GM19463 (cell line): ENCODE results near the gene AKR1C4.
"Not testable (repeated sequence)": the region's sequence is repeated elsewhere in the genome, so short reads cannot be mapped to it uniquely, and the experiment has no call there.

Experiments used
- ATAC-seq: cut with Tn5 transposase; IDR thresholded peaks from one replicate; pipeline ENCODE4 v1.9.1; 2021; ENCODE audit warnings: mild to moderate bottlenecking, moderate library complexity; ENCODE audit not compliant: unreplicated experiment

The AKR1C4 gene

GRCh38 chr10:5199398-5199797 is 2.8 kb downstream of the AKR1C4 start:
- no peak for ATAC-seq

DNA sequence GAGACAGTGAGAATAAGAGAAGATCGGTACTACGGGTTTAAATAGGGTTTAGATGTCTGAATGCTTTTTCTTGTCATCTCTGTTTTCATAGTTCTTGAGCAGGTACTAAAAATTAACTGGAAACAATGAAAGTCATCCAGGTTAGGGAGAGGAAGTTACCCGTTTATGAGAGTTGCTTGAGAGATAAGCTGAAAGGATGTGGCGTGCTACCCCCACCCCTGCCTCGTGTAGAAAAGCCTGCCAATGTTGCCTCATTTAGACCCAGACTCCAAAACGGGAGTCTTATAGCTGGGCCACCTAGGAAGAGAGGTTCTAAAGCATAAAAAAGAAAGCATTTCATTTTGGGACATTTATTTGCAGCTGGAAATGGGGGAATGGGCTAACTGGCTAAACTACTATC is 10.2 kb downstream of the AKR1C4 start:
- ATAC-seq = no peak

GRCh38 chr10:5209776-5210175 is 13.1 kb downstream of the AKR1C4 start:
- not testable (repeated sequence) for ATAC-seq

DNA sequence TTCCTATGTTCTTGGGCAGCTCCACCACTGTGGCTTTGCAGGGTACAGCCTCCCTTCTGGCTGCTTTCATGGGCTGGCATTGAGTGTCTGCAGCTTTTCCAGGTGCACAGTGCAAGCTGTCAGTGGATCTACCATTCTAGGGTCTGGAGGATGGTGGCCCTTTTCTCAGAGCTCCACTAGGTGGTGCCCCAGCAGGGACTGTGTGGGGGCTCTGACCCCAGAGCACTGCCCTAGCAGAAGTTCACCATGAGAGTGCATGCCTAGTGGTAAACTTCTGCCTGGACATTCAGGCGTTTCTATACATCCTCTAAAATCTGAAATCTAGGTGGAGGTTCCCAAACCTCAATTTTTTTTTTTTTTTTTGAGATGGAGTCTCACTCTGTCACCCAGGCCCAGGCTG is 13.6 kb downstream of the AKR1C4 start:
- ATAC-seq = not testable (repeated sequence)

GRCh38 chr10:5211696-5212536 is 15.3 kb downstream of the AKR1C4 start:
- ATAC-seq = no peak

- no peak for ATAC-seq
Observed at GRCh38 chr10:5216801-5217200, 20.2 kb downstream of the AKR1C4 start.

DNA sequence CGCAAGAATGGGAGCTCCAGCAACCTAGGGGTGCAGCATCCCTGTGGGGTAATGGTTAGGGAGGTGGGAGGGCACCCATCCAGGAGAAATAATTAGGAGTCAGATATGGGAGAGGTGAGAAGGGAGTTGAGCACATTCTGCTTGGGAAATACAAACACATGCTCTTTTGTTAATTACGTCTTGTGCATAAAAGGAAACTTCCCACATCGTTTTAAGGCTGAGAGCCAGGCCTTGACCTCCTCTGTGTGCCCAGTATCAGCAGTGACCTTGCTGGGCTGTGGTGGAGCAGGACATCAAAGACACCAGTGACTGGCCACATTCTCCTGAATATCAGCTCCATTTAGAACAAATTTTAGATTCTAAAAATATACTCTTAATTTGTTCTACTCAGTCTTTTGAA is 22.6 kb downstream of the AKR1C4 start:
- no peak for ATAC-seq

- ATAC-seq = not testable (repeated sequence)
Observed at GRCh38 chr10:5222942-5223341, 26.3 kb downstream of the AKR1C4 start.

DNA sequence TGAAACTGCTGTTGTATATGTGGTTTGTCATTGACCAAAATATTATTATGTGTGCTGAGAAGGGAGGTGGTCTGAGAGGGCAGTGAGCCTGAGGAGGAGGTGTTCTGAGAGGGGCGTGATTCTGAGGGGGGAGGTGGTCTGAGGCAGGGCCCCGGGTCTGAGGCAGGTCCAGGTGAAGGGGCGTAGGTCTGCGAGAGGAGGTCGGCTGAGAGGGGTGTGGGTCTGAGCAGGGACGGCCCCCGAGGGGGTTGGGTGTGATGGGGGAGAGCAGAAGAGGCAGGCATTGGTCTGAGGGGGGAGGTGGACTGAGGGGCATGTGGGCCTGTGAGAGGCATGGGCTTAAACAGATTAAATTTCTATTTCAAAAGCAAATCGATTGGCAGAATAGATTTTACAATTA is 32.4 kb downstream of the AKR1C4 start:
- ATAC-seq = no peak

DNA sequence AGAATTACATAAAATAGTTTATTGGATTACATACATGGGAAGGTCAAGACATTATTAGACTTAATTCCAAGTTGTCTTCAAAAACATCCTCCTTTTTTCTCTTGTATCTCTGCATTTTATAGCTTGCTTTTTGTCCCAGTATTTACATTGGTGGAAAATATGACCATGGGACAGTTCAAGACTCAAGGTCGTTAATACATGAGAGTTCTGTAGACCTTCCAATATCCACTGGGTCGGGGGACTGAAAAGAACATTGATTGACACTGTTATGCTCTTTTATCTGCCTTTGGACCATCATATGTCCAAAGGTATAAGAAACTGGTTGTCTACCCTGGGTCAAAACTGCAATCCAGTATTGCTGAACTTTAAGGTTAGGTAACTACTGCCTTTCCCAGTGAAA is 36.7 kb downstream of the AKR1C4 start:
- no peak for ATAC-seq

- ATAC-seq = no peak
Observed at GRCh38 chr10:5234106-5234860, 37.6 kb downstream of the AKR1C4 start.

DNA sequence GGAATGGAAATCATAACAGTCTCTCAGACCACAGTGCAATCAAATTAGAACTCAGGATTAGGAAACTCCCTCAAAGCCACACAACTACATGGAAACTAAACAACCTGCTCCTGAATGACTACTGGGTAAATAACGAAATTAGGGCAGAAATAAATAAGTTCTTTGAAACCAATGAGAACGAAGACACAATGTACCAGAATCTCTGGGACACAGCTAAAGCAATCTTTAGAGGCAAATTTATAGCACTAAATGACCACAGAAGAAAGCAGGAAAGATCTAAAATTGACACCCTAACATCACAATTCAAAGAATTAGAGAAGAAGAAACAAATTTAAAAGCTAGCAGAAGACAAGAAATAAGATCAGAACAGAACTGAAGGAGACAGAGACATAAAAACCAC is 40.9 kb downstream of the AKR1C4 start:
- ATAC-seq = not testable (repeated sequence)

GRCh38 chr10:5242585-5242984 is 45.9 kb downstream of the AKR1C4 start:
- no peak for ATAC-seq

- no peak for ATAC-seq
Observed at GRCh38 chr10:5243521-5243987, 46.9 kb downstream of the AKR1C4 start.

DNA sequence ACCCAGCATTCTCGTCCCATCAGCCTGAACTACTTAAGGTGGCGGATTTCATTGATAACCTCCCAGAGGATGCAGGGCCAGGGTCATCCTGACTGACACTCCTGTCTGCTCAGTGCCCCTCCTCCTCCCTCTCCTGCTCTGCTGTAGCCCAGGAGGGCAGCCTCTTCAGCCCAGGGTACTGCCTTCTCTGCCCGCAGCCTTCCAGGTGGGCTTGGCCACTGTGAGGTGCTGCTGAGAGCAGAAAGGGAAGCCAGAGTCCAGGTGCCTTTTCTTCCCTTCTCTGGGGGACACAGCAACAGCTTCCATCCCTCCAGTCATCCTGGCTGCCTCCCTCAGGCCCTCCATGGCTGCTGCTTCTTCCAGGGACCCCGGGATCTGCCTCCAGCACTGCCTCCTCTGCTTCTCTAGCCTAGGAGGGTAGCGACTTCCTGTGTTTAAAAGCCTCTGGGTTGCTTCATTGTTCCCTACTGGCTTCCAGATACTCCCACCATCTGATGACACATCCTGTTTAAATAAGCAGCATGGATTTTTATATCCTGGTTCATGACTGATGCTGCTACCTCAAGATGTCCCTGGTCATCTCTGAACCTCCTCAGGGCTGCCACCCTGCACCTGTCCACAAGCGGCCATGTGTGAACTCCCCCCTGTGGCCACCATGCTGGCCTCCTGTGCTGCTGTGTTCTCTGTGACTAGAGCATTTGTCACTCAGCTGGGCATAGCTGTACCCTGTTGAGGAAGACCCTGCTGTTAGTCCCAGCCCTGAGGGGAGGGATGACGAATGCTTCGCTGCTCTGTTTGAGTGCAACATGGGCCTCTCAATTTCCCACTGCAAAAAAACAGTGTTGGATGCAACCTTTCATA is 55.8 kb downstream of the AKR1C4 start:
- ATAC-seq = no peak

- ATAC-seq = no peak
Observed at GRCh38 chr10:5254488-5254887, 57.9 kb downstream of the AKR1C4 start.

GRCh38 chr10:5257768-5258167 is 61.1 kb downstream of the AKR1C4 start:
- not testable (repeated sequence) for ATAC-seq

GRCh38 chr10:5259132-5259951 is 62.7 kb downstream of the AKR1C4 start:
- no peak for ATAC-seq

GRCh38 chr10:5259952-5260578 is 63.4 kb downstream of the AKR1C4 start:
- no peak for ATAC-seq

DNA sequence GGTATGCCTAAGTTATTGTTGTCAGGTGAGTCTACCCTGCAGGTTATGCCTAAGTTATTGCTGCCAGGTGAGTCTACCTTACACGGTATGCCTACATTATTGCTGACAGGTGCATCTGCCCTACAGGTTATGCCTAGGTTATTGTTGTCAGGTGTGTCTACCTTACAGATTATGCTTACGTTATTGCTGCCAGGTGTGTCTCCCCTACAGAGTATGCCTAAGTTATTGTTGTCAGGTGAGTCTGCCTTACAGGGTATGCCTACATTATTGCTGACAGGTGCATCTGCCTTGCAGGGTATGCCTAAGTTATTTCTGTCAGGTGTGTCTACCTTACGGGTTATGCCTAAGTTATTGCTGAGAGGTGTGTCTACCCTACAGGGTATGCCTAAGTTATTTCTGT is 64.2 kb downstream of the AKR1C4 start:
- ATAC-seq = no peak
